OCI-LY3 (cell line): ENCODE results near the gene P3H2.

Experiments
- H2AFZ ChIP-seq: fragments of 200-600, 300-600 bp; shearing (Covaris generic); 2 replicates; pipeline ENCODE4 v1.6.0; 2014; ENCODE audit warnings: antibody characterized with exemption, low read depth, low read length
- H3K27ac ChIP-seq: fragments of 200-600, 300-600 bp; sonication (generic); 2 replicates; pipeline ENCODE4 v1.5.1; 2014; ENCODE audit warnings: mild to moderate bottlenecking, low read length, moderate library complexity, mixed read lengths
- H3K27me3 ChIP-seq: fragments of 200-600, 300-600 bp; sonication (generic); 2 replicates; pipeline ENCODE4 v1.6.1; 2014; ENCODE audit warnings: low read depth, low read length, mixed read lengths
- H3K36me3 ChIP-seq: fragments of 200-600, 300-600 bp; sonication (generic); replicated peaks from 2 replicates; pipeline ENCODE3; 2014; ENCODE audit warnings: low read depth, low read length, mixed read lengths
- H3K4me1 ChIP-seq: fragments of 300-600, 200-600 bp; sonication (generic); 2 replicates; pipeline ENCODE4 v1.6.1; 2014; ENCODE audit warnings: low read length, mixed read lengths
- H3K4me2 ChIP-seq: fragments of 200-600, 300-600 bp; sonication (generic); 2 replicates; pipeline ENCODE4 v1.6.1; 2014; ENCODE audit warnings: low read length, mixed read lengths
- H3K4me3 ChIP-seq: fragments of 300-600, 200-600 bp; sonication (generic); 2 replicates; pipeline ENCODE4 v1.5.1; 2014; ENCODE audit warnings: antibody characterized with exemption, mild to moderate bottlenecking, low read length, moderate library complexity
- H3K79me2 ChIP-seq: fragments of 300-600, 200-600 bp; shearing (Covaris generic); 2 replicates; pipeline ENCODE4 v1.6.1; 2014; ENCODE audit warnings: mild to moderate bottlenecking, low read length, mixed read lengths
- H3K9ac ChIP-seq: fragments of 300-600, 200-600 bp; shearing (Covaris generic); 2 replicates; pipeline ENCODE4 v1.6.0; 2014; ENCODE audit warnings: mild to moderate bottlenecking, low read length, moderate library complexity
- H3K9me3 ChIP-seq: fragments of 200-600, 300-600 bp; shearing (Covaris generic); 2 replicates; pipeline ENCODE4 v1.6.1; 2014; ENCODE audit warnings: low read length, mixed read lengths; ENCODE audit not compliant: insufficient read depth
- H4K20me1 ChIP-seq: fragments of 200-600, 300-600 bp; sonication (generic); 2 replicates; pipeline ENCODE4 v1.6.1; 2016; ENCODE audit warnings: low read length, mixed read lengths; ENCODE audit not compliant: insufficient read depth
- CTCF ChIP-seq: fragments of 200-600, 300-600 bp; sonication (generic); IDR thresholded peaks from 2 replicates; pipeline ENCODE4 v1.5.1; 2014; ENCODE audit warnings: antibody characterized with exemption, low read length, low read depth
- EZH2phosphoT487 ChIP-seq: fragments of 200-600 bp; shearing (Covaris generic); IDR thresholded peaks from 2 replicates; pipeline ENCODE4 v1.6.1; 2018; ENCODE audit warnings: antibody characterized with exemption, mixed run types, low read depth

P3H2 gene

GRCh38 chr3:189908646-189909045 is 212.1 kb downstream of the P3H2 start:
- Histone ChIP-seq H3K9ac (no peak overlapping the region), H3K4me1 (no peaks in the 10 kb centered on the region), H3K79me2 (no peaks in the 10 kb centered on the region), H3K27ac (no peak overlapping the region), H3K9me3 (no peaks in the 10 kb centered on the region), H2AFZ (no peak overlapping the region), H3K4me3 (no peak overlapping the region), H4K20me1 (no peaks in the 10 kb centered on the region), H3K27me3 (no peaks in the 10 kb centered on the region), H3K36me3 (no peaks in the 10 kb centered on the region), H3K4me2 (no peak overlapping the region)
- TF ChIP-seq EZH2phosphoT487 (no peak), CTCF (no peak)

DNA sequence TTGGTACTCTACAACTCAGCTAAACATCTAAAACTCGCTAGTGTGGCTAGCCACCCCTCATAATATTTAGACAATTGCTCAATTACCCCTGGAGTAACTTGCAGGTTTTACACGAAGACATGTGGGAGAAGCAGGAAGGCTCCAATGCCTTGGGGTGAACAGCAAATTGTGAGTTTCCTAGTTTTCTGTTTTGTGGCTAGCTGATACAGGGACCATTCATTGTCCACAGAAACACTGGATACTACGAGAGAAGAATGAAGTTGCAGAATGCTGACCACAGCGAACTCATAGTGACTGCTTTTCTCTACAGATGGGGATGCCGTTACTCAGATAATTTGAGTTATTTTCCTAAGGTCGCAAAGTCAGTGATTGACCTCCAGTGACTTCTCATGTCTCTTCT is 212.9 kb downstream of the P3H2 start:
- no peaks in the 10 kb centered on the region for H3K27me3 ChIP-seq
- H3K4me3 ChIP-seq = no peak overlapping the region
- H3K9me3 ChIP-seq = no peaks in the 10 kb centered on the region
- H3K9ac ChIP-seq = no peak overlapping the region
- peaks cover 5% of the 10 kb centered on the region; the same call in 1 of the 2 replicates for H3K4me1 ChIP-seq
- H2AFZ ChIP-seq = no peak overlapping the region
- H3K4me2 ChIP-seq = no peak overlapping the region
- H3K79me2 ChIP-seq = no peaks in the 10 kb centered on the region
- no peaks in the 10 kb centered on the region for H4K20me1 ChIP-seq
- no peaks in the 10 kb centered on the region for H3K36me3 ChIP-seq
- TF ChIP-seq CTCF (no peak), EZH2phosphoT487 (no peak)
- H3K27ac ChIP-seq = no peak overlapping the region
